Left hindlimb (tissue), 1 donor: Measurements from ENCODE around the gene PPP1CA.
A peak's percentile ranks its signal among the peaks of the same experiment; 100 is the strongest.

Experiments
- DNase-seq: peaks from one replicate; pipeline ENCODE4 v3.0.0-alpha.2; 2018

PPP1CA gene

GRCh38 chr11:67381244-67381972 is 20.2 kb downstream of the PPP1CA start:
- DNase-seq: no peak

GRCh38 chr11:67379061-67380058 is 22.3 kb downstream of the PPP1CA start:
- no peak for DNase-seq

- no peak for DNase-seq
Observed at GRCh38 chr11:67378544-67378943, 23.1 kb downstream of the PPP1CA start.

GRCh38 chr11:67376873-67377808 is 24.5 kb downstream of the PPP1CA start:
- DNase-seq: no peak

GRCh38 chr11:67376063-67376820 is 25.4 kb downstream of the PPP1CA start:
- DNase-seq: no peak

- DNase-seq: no peak
Observed at GRCh38 chr11:67375320-67376055, 26.2 kb downstream of the PPP1CA start.

- no peak for DNase-seq
Observed at GRCh38 chr11:67374571-67375281, 26.9 kb downstream of the PPP1CA start.

GRCh38 chr11:67373648-67374570 is 27.7 kb downstream of the PPP1CA start:
- peak; percentile 75 for DNase-seq

GRCh38 chr11:67372993-67373647 is 28.5 kb downstream of the PPP1CA start, which contains the start of gene CLCF1:
CLCF1 (minus strand) TSS chr11:67373598; CDS start chr11:67373539, 59 bp downstream.
- DNase-seq: peak; percentile 75

- DNase-seq: no peak
Observed at GRCh38 chr11:67372321-67372992, 29.2 kb downstream of the PPP1CA start.

GRCh38 chr11:67371911-67372320 is 29.7 kb downstream of the PPP1CA start:
- DNase-seq: no peak

GRCh38 chr11:67371189-67371910 is 30.3 kb downstream of the PPP1CA start:
- DNase-seq: no peak

GRCh38 chr11:67370351-67371076 is 31.1 kb downstream of the PPP1CA start:
- no peak for DNase-seq

GRCh38 chr11:67369801-67370284 is 31.8 kb downstream of the PPP1CA start:
- no peak for DNase-seq

GRCh38 chr11:67369275-67369674 is 32.4 kb downstream of the PPP1CA start:
- DNase-seq: no peak

- no peak for DNase-seq
Observed at GRCh38 chr11:67368621-67369020, 33.0 kb downstream of the PPP1CA start.
